Stimulated activated CD8-positive, alpha-beta memory T cell treated with anti-CD3 and anti-CD28 coated beads, Interleukin-7, amount 100 ng/mL, for 1 hour (primary cell): Measurements from ENCODE around the gene ZNF236.
"Not testable (repeated sequence)": the region's sequence is repeated elsewhere in the genome, so short reads cannot be mapped to it uniquely, and the experiment has no call there.

Source experiments
- DNase-seq, 2 donors: peaks; one replicate each; pipeline ENCODE4 v3.0.0-alpha.2; 2020; ENCODE audit warnings: low read depth in 2 of 2

Gene ZNF236

DNA sequence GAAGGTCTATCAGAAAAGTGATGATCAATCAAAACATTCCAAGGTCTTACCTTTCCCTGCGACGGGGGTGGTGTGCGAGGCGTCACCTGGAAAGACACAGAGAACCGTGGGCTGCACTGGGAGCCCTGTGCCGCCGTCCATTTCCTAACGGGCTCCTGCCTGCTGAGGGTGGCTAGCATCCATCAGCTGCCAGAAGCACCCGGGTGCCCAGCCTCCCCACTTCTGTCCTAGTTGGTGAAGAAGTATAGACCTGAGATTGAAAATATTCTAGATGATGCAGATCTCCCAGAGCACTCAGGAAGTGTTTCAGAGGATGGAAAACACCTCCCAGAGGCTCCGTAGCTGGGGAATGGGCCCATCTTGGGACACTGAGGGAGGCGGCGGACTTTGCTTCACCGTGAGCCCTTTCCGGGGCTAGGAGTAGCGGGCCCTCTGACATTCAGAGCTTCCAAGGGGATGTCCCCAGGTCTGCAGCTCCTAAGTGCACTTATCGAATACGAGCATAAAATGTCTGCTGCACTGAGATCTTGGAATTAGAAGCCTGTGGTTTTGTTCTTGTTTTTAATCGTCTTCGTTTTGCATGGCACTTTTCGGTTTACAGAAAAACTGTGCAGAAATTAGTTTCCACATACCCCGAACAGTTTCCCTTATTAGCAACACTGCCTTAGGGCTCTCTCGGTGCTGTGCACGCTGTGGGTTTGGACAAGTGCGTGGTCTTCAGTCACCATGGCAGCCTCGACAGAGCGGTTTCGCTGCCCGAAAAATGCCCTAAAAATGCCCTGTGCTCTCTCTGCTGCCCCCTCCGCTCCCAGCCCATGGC is 166.7 kb downstream of the ZNF236 start:
- no peak for DNase-seq

DNA sequence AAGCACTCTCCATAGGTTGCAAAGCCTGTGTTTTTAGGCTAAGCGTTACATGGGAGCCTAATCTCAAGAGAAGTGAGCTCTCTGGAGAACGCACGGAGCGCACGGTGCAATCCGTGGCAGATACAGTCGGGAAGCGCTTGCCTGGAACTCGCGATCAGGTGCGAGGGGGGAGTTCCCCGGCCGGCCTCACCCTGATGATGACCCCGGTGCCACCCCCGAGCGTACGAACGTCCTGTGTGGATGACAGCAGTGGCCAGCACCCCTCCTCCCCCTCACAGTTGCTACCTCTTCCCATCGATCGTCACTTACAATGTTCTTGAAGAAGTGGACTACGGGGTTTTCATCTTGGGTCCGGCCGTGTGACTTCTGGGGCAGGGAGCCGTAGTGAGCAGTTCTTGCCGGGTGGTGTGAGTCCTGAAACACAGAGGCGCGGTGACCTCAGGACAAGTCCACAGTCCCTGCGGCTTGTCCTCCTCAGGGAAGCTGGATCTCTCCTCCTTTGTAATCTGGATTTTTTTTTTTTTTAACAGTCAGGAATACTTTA is 167.4 kb downstream of the ZNF236 start:
- no peak for DNase-seq

DNA sequence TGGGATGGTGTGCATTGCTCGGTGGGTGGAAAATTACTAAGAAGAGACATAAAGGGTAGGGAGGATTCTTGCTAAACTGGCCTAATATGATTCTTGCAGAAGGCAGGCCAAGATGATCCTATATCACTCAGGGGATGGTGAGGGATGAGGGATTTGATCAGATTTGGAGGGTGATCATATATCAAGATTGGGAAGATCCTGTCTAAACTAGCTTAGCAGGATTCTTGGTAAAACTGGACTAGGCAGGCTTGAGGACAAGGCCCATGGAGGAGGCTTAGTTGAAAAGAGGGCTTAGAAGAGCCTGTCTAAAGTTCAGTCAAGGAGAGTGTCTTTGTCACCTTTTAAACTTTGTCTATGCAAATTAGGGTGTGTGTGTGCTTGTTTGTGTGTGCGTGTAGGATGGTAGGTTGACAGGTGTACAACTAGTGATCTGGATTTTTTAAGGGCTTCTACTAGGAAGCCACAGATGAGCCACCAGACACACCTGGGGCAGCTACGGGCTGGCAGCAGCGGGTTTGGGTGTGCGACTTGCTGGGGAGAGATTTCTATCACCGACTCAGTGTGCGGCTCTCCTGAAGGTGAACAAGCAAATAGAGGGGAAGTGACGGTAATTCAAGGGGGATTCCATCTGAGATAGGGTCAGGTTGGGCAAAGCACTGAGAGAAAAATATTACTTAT is 168.1 kb downstream of the ZNF236 start:
- DNase-seq: not testable (repeated sequence)

DNA sequence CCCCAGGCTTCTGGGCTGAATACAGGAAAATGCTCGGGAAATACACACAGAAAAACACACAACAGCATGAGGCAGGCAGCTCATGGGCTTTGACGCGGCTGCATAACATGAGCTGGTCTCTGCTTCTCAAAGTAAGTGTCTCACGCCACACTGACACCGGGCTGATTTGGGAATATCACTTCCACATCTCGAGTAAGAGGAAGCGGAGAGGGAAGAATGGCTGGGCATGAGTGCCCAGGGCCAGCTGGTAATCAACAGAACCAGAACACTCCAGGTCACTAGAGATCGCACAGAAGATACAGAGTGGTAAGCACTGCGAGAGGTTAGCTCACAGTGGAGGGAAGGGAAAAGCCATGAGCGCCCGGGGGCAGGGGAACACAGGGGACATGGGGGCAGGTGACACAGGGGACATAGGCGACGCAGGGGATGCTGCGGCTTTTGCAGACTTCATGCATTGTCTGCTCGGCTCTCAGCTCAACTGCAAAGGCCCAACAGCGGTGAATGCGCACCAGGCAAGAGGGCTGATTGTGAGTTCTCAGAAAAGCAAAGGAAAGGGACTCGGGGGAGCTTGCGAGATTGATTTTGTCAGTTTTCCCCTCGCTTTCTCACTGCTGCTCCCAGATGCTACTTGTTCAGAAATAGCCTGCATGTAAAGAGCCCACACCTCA is 168.8 kb downstream of the ZNF236 start:
- DNase-seq: no peak

DNA sequence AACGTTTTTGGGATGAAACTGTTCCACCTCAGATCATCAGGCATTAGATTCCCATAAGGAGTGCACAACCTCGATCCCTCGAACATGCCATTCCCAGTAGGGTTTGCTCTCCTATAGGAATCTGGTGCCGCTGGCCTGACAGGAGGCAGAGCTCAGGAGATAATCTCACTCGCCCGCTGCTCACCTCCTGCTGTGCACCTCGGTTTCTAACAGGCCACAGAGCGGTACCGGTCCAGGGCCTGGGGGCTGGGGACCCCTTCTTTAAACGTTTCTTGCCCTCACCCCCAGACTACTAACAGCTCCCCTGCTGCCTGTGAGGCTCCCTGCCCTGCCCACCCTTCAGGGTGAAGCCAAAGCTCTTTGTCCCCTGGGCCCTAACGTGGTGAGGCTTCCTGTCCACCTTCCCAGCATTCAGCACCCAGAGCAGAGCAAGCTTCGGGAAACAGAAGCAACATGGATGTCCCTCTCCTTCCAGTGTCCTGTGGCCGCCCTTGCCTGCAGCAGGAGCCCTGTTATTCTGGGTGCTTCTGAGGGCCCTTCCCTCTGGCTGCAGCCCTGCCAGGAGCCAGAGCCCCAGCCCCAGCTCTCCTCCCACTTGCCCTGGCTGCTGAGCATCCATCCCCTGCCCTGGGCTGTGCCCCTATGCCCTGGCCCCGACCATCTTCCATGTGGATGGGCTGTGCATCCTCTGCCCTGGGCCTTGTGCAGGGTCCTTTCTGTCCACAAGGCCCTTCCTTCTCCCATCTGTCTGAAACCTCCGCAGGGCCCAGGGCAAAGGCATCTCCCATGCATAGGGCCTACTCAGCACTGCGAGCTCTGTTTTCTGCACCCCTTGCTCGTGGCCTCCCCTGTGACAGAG is 170.1 kb downstream of the ZNF236 start:
- DNase-seq: no peak

DNA sequence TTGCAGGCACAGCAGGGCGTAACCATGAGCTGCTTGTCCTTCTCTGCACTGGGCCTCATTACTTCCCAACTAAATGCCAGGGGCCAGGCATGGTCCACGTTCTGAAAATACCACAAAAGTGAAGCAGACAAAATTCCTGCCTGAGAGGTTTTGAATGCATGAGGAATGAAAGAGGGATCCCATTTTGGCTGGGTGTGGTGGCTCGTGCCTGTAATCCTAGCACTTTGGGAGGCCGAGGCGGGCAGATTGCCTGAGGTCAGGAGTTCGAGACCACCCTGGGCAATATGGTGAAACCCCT is 170.7 kb downstream of the ZNF236 start:
- no peak for DNase-seq

DNA sequence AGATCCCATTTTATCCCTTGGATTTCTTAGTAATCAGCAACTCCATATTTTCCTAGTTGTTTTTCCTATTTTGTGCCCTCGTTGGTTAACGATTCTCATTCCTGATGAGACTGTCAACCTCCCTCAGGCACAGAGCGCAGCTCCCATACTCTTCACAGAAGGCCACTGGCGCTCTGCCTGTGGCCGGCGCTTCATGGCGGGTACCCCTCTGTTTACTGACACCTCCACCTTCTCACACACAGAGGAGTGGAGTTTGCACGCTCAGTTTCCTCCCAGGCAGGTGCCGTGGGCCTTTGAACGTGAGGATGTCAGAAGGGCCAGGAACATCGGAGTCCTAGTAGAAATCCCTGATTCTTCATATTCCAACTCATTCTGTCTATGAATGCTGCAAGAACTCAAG is 171.2 kb downstream of the ZNF236 start:
- no peak for DNase-seq

DNA sequence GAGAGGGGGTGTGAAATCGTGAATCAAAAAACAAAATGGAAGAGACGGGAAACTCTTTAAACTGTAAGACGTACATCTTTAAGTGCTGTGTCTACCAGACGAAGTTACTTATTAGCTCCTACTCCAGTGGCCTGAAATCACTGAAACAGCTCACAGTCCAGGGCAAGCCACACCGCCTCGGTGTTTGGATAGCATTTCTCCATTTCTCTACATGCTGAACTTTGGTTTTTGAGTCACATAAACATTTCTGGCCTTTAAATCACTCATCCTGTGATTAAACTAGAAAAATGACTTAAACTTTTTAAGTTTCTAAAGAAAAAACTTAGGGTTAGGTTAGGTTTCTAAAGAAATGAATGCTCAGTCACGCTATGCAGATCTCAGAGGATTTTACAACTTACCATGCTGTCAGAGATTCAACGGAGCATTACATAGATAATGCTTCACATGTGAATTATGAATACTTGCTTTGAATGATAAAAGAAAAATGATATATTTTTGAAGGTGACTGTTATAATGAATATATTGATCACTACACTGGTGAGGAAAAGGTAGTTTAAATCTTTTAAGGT is 171.8 kb downstream of the ZNF236 start:
- no peak for DNase-seq

DNA sequence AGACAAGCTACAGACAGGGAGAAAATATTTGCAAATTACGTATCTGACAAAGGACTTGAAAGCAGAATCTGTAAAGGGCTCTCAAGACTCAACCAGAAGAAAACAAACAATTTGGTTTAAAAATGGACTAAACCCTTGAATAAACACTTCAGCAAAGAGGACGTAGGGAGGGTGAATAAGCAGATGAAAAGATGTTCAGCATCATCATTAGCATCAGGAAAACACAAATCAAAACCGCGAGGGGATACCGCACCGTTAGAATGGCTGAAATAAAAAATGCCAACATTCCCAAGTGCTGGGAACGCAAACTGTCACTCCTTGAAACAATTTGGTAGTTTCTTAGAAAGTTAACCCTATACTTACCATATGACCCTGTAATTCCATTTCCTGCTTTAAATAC is 173.5 kb downstream of the ZNF236 start:
- no peak for DNase-seq

DNA sequence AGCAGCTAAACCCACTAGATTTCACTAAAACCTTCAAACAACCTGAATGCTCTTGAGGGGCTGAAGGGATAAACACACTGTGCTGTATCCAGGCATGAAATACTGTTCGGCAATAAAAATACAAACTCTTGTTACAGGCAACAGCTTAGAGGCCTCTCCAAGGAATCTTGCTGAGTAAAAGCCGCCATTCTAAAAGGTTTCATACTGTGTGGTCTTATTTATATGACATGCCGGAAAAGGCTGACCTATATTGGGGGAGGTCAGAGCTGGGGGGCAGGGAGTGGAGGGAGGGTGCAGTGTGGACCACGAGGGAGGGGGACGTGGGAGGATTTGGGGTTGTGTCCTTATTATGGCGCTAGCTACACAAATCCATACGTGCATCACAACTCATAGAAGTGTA is 174.1 kb downstream of the ZNF236 start:
- no peak for DNase-seq

DNA sequence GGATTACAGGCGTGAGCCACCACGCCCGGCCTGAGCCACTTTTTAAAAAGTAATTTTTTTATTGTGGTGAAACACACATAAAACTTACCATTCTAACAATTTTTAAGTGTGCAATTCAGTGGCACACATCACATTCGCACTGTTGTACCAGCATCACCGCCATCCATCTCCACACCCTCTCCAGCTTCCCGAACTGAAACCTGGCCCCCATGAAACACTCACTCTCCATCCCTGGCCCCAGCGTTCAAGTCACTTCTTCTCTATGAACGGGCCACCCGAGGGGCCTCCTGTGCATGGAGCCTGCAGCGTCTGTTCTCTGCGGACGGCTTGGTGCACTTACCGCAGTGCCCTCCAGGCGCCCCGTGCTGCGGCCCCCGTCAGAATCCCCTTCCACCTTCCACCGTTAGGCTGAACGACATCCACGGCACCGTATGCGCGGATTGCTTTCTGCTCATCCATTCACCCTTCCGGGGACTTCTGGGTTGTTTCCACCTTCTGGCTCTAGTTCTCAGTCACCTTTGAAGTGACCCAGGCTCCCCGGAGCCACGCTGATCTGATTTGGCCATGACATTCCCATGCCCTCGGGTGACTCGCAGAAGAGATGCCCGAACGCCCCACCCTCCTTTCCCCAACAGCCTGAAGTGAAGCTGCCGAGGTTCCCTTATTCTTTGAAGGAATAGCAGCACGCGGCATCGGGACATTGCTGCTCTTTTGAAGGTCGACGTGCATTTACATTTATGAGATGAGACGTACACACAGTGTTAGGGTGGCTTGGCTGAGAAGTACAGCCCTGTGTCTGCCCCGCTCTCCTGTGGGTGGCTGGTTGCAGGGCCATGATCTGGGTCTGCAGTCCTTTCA is 175.8 kb downstream of the ZNF236 start:
- DNase-seq: no peak

DNA sequence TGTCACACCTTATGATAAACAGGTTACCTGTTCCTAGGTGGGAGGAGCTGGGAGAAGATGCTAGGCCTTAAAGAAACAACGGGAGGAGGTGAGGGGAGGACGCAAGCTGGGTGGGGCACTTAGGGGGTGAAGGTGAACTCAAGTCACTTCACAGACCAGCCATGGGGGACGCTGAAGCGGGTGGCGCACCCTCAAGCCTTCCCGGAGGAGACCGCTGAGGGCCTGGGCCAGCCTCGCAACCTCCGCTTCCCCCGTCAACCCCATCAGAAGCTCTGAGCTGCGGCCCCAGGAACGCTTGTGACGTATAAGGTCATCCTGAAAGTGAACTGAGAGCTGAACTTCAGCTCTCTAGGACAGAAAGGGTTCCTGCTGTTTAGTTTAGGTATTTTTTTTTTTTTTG is 176.7 kb downstream of the ZNF236 start:
- DNase-seq: no peak

DNA sequence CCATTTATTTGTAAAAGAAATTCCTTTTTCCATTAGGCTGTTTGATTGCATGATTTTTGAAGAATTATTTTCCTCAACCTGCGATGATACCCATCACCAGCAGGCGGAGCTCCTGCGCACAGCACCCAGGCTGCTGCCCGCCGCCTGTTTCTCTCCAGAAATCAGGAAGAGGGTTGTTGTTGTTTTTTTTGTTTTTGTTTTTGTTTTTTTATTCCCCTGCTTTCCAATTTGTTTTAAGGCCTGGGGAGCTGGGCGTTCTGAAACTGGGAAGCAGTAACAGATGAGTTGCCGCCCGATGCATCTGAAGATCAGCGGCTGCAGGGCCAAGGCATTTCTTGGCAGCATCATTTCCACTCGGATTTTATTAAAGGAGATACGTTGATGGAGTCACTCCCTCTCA is 178.2 kb downstream of the ZNF236 start:
- peak in 1 of 2 donors; percentile 22 for DNase-seq

DNA sequence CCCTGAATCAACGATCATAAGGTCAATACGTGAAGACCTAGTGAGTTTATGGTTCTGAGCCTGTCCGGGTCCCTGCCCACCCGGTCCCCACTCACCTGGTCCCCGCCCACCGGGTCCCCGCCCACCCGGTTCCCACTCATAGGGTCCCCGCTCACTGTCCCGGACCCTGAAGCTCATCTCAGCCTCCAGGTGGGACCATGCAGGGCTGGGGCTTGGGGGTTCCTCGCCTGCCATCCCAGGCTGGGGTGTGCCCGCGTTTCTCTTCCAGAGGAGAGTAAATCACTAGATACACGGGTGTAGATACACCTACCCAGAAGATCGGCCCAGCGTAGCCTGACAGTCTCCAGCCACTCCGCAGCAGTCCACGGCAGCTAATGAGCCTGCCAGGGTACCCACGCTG is 178.7 kb downstream of the ZNF236 start:
- no peak for DNase-seq

DNA sequence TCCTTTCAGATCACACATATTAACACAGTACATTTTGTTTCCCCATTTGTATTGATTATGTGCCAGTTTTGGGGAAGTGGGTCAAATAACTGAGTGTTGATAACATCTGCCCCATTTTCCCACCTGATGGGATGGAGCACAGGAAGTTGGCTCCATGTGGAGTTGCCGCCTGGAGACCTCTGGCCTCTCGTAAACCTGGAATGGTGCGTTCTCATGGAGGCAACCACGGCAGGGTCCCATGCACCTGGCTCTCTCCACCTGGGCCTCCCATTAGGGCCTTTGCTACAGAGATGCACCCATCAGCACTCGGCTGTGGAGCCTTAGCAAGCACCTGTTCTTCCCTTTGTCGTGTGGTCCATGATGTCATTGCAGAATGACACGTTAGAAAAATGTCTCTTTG is 179.6 kb downstream of the ZNF236 start:
- DNase-seq: no peak

DNA sequence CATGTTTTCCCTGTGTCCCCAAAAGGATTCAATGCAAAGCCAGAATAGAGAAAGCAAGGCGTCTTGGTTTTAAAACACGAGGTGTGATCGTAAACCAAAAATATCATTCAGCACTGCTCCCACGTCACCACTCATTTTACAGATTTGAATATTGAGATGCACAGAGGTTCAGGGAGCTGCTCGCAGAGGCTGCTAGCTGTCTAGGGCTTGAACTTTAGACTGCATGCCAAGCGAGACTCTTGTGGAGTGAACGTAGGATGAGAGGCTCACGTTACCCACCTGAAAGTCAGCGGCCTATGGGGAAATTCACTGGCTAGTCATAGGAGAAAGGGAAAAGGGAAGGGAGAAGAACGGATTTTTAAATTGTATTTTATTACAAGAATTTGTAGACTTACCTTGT is 180.1 kb downstream of the ZNF236 start:
- no peak for DNase-seq

DNA sequence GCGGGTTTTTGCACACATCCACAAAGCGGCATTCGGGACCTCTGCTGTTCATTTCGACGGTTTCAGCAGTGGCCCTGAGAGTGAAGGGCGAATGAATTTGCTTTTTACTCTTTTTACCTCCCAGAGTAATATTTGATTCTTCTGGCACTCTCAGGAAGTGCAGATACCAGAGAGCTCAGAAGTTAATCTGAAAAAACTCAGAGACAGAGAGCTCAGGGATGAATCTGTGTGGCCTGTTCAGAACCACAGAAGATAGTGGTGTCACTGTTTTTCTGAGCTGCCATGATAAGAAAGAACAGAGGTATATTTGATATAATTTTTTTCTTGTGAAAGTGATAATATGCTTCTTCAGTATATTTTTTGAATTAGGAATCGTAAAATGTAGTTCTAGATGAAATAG is 181.0 kb downstream of the ZNF236 start:
- no peak for DNase-seq

DNA sequence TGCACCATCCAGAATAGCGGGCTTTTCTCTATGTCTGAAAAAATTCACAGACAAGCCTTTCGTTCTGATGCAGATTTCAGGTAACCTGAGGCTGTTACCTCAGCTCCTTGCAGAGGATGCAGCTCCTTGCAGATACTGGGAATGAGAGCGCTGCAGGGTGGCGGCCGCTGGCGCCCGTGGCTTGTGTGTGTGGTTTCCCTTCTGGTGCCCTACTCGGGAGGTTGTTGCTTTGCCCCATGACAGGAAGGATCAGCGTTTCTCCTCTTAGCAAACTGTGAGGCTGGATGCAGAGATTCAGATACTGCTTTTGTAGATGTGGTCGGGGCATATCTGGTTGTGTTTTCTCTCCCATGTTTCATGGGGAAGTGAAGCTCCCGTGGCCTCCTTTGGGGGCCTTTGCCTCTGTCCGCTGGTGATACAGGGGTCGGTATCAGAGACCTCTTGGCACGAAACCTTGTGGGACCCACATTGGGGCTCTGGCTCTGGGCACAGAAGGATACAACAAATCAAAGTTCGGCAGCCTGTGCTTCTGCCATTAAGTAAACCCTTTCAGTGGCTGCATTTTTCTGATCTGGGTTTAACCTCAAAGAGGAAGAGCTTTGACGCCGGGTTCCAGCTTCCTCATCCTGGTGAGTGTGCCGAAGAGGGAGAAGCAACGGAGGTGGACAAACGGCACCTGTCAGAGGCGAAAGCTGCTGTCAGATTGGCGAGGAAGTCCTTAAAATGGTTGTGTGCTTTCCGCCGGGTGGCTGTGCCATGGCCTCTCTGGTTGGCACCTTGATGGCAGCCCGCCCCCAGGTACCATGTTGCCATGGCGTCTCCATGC is 182.4 kb downstream of the ZNF236 start:
- no peak for DNase-seq

DNA sequence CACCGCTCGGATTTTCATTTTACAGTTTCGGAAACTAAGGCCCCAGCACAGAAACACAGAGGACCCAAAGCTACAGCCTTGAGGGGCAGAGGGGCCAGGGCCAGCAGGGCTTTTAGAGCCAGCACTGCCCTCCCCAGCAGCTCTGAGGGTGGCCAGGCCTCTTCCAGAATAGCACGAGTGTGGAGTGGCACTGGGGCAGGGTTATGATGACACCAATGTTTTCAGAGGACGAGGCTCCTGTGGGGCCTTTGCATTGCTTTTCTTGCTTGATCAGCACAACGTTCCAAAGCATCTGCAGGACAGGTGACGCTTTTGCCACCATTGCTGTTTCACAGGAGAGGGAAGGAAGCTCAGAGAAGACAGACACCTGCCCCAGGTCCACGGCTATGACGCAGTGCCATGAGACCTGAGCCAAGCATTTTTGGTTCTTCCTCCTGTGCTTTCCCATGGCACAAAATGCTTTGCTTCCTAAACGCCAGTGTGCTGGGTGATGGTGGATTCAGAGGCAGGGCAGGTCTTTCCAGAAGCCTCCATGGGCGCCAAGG is 183.4 kb downstream of the ZNF236 start:
- no peak for DNase-seq
